ENCODE results near the gene NCR2.

- TF ChIP-seq CTCF (IDR thresholded peaks at IDR 0.05 in 4 of 5, conservative IDR thresholded peaks at IDR 0.05 in 1 of 5) (no peak), POLR2A (IDR thresholded peaks at IDR 0.05) (no peak)
These were observed 535 bp downstream of the NCR2 start for GRCh38 chr6:41335943-41336342.
